DND-41 (cell line): ENCODE measurements around the gene NAT10.

Experiments
- ATAC-seq: fragments of 200-7000 bp; cut with Tn5 transposase; 3 replicates; pipeline ENCODE4 v1.9.1; 2021; ENCODE audit warnings: low read depth; ENCODE audit not compliant: insufficient read depth
- DNase-seq: peaks from one replicate; pipeline ENCODE4 v3.0.0-alpha.2; 2020
- H2AFZ ChIP-seq: 2 replicates; pipeline ENCODE4 v1.6.0; 2012; ENCODE audit warnings: low read depth, low read length
- H3K27ac ChIP-seq: 2 replicates; pipeline ENCODE4 v1.5.1; 2012; ENCODE audit warnings: low read length, inconsistent platforms
- H3K27me3 ChIP-seq: fragments of 200-600 bp; sonication (generic); 2 replicates; pipeline ENCODE4 v1.6.0; 2012; ENCODE audit warnings: low read length, mild to moderate bottlenecking, inconsistent platforms; ENCODE audit not compliant: insufficient read depth, poor library complexity
- H3K36me3 ChIP-seq: 2 replicates; pipeline ENCODE4 v1.5.1; 2012; ENCODE audit warnings: low read length, inconsistent platforms; ENCODE audit not compliant: insufficient read depth
- H3K4me1 ChIP-seq: 2 replicates; pipeline ENCODE4 v1.5.1; 2012; ENCODE audit warnings: mild to moderate bottlenecking, low read length; ENCODE audit not compliant: insufficient read depth
- H3K4me2 ChIP-seq: 2 replicates; pipeline ENCODE4 v1.6.0; 2012; ENCODE audit warnings: mild to moderate bottlenecking, moderate library complexity, low read length, inconsistent platforms; ENCODE audit not compliant: insufficient read depth
- H3K4me3 ChIP-seq, 2 experiments: fragments of 200-600 bp in 1 of 2; shearing (Covaris generic) in 1 of 2; 2 replicates each; pipeline ENCODE4 v1.5.1; 2012 to 2016; ENCODE audit warnings: inconsistent platforms in 2 of 2, low read length in 2 of 2, mild to moderate bottlenecking in 2 of 2, low read depth in 1 of 2, moderate library complexity in 1 of 2
- H3K79me2 ChIP-seq: 2 replicates; pipeline ENCODE4 v1.6.0; 2012; ENCODE audit warnings: low read length, inconsistent platforms; ENCODE audit not compliant: insufficient read depth
- H3K9ac ChIP-seq: 2 replicates; pipeline ENCODE4 v1.6.0; 2012; ENCODE audit warnings: low read depth, mild to moderate bottlenecking, inconsistent platforms, low read length, moderate library complexity
- H3K9me3 ChIP-seq: 2 replicates; pipeline ENCODE4 v1.5.1; 2012; ENCODE audit warnings: low read length, moderate library complexity, mild to moderate bottlenecking, inconsistent platforms; ENCODE audit not compliant: insufficient read depth, severe bottlenecking
- H4K20me1 ChIP-seq: 2 replicates; pipeline ENCODE4 v1.6.0; 2012; ENCODE audit warnings: low read length; ENCODE audit not compliant: insufficient read depth
- EZH2 ChIP-seq: IDR thresholded peaks from 3 replicates; pipeline ENCODE4 v1.6.1; 2012; ENCODE audit warnings: borderline replicate concordance, low read depth, mild to moderate bottlenecking, moderate library complexity, low read length, inconsistent platforms; ENCODE audit not compliant: severe bottlenecking
- TF ChIP-seq, protein P1 (sequence below): IDR thresholded peaks from 2 replicates; pipeline ENCODE4 v1.5.1; 2012; ENCODE audit warnings: borderline replicate concordance, low read length, moderate library complexity, mild to moderate bottlenecking; ENCODE audit not compliant: poor library complexity, severe bottlenecking; ENCODE audit errors: extremely low read depth

NAT10 gene

GRCh38 chr11:34190192-34191139, 85.0 kb downstream of the NAT10 start:
- no peak overlapping the region for H3K27ac ChIP-seq
- H3K4me1 ChIP-seq: no peaks in the 10 kb centered on the region
- no peak overlapping the region for H3K4me3 ChIP-seq
- TF ChIP-seq, protein P1, sequence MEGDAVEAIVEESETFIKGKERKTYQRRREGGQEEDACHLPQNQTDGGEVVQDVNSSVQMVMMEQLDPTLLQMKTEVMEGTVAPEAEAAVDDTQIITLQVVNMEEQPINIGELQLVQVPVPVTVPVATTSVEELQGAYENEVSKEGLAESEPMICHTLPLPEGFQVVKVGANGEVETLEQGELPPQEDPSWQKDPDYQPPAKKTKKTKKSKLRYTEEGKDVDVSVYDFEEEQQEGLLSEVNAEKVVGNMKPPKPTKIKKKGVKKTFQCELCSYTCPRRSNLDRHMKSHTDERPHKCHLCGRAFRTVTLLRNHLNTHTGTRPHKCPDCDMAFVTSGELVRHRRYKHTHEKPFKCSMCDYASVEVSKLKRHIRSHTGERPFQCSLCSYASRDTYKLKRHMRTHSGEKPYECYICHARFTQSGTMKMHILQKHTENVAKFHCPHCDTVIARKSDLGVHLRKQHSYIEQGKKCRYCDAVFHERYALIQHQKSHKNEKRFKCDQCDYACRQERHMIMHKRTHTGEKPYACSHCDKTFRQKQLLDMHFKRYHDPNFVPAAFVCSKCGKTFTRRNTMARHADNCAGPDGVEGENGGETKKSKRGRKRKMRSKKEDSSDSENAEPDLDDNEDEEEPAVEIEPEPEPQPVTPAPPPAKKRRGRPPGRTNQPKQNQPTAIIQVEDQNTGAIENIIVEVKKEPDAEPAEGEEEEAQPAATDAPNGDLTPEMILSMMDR: no peak
- no peak for TF ChIP-seq EZH2
- DNase-seq: no peak
- peaks cover 12% of the 10 kb centered on the region for H3K27me3 ChIP-seq
- no peaks in the 10 kb centered on the region for H4K20me1 ChIP-seq
- ATAC-seq: no peak
- H2AFZ ChIP-seq: no peak overlapping the region
- no peak overlapping the region for H3K4me2 ChIP-seq
- no peaks in the 10 kb centered on the region for H3K9me3 ChIP-seq
- no peaks in the 10 kb centered on the region for H3K79me2 ChIP-seq
- H3K9ac ChIP-seq: no peak overlapping the region
- no peaks in the 10 kb centered on the region for H3K36me3 ChIP-seq

- no peak for TF ChIP-seq EZH2
- TF ChIP-seq, protein P1: no peak
- Histone ChIP-seq H4K20me1 (no peaks in the 10 kb centered on the region), H3K36me3 (no peaks in the 10 kb centered on the region), H3K27ac (no peak overlapping the region), H3K9ac (no peak overlapping the region), H3K79me2 (no peaks in the 10 kb centered on the region), H3K27me3 (peaks cover 12% of the 10 kb centered on the region), H3K9me3 (no peaks in the 10 kb centered on the region), H2AFZ (no peak overlapping the region), H3K4me2 (no peak overlapping the region), H3K4me3 (no peak overlapping the region), H3K4me1 (no peaks in the 10 kb centered on the region)
- peak; percentile 48; the same call in 1 of the 3 replicates for ATAC-seq
- DNase-seq: no peak
Measured at GRCh38 chr11:34191578-34191977, 86.1 kb downstream of the NAT10 start.

DNA sequence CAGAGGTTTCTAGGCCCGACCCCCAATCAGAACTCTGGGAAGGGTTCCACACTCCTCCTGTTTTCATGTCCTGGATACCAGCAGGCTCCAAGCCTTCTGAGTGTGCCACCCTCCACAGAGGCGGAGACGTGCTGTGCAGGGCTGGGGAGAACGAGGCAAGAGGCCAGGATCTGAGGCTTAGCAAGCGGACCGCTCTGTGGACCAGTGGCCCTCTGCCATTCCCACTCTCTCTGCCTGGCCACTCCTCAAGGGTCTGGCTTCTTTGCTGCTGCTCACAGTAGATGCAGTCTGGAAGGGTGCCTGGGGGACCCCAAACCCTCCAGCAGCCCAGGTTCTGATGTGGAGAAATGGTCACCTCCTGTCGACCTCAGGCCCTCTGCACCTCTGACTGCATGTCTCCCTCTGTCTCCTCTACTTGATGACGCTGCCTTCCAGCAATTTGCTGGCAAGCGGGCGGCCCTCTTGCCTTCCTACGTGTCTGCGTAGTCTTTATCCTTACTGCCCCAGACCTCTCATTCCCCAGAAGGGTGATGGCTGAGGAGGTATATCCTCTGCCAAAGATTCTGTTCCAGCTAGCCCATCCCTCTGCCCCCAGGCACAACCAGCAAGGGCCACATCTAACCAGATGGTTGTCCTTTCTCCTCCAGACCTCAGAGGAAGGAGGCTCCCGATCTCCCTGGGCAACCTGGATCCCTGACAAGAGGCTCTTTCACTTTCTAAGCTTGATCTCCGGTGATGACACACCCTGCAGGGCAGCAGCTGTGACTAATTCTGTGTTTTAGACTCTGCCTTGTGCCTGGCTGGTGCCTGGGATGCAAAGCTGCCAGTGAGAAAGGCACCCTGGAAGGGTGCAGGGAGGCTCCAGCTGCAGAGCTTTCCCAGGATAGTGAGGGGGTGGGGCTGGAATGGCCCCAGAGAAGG, 87.3 kb downstream of the NAT10 start:
- DNase-seq (no peak), ATAC-seq (no peak)
- H3K4me1 ChIP-seq: no peaks in the 10 kb centered on the region
- no peaks in the 10 kb centered on the region for H3K79me2 ChIP-seq
- H4K20me1 ChIP-seq: no peaks in the 10 kb centered on the region
- H3K4me3 ChIP-seq: no peak overlapping the region
- H2AFZ ChIP-seq: no peak overlapping the region
- H3K4me2 ChIP-seq: no peak overlapping the region
- no peaks in the 10 kb centered on the region for H3K9me3 ChIP-seq
- no peak overlapping the region for H3K9ac ChIP-seq
- TF ChIP-seq EZH2: no peak
- TF ChIP-seq, protein P1: no peak
- H3K27ac ChIP-seq: no peak overlapping the region
- peaks cover 12% of the 10 kb centered on the region for H3K27me3 ChIP-seq
- H3K36me3 ChIP-seq: no peaks in the 10 kb centered on the region
